Measurements from ENCODE around the gene ACTL9. TPM values are rescaled to one million over a fixed set of nuclear protein-coding genes. Genes with fewer than 3 reads are reported as not detected.

Gene ACTL9
- total and polyA plus RNA-seq, 10 of the 15 experiments (the other 5 are each of a cell fraction or from before 2014, with no cell fraction given), result not detected

DNA sequence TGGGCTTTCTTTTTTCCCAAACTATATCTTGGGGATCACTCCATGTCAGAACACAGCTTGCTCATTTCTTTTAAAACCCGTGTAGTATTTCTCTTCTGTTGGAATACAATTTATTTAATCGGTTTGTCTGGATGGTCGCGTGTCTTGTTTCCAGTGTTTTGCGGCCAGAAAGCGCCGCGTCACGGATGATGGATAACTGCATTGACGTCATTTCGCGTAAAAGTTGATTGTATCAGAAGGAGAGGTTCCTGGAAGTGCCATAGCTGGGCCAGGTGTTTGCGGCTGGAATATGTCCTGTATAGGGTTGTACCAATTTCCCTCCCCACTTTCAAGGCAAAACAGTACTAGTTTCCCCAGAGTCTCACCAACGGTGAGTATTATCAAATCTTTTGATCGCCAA is 9.7 kb downstream of the ACTL9 start (continued):
- TF ChIP-seq, protein P1, sequence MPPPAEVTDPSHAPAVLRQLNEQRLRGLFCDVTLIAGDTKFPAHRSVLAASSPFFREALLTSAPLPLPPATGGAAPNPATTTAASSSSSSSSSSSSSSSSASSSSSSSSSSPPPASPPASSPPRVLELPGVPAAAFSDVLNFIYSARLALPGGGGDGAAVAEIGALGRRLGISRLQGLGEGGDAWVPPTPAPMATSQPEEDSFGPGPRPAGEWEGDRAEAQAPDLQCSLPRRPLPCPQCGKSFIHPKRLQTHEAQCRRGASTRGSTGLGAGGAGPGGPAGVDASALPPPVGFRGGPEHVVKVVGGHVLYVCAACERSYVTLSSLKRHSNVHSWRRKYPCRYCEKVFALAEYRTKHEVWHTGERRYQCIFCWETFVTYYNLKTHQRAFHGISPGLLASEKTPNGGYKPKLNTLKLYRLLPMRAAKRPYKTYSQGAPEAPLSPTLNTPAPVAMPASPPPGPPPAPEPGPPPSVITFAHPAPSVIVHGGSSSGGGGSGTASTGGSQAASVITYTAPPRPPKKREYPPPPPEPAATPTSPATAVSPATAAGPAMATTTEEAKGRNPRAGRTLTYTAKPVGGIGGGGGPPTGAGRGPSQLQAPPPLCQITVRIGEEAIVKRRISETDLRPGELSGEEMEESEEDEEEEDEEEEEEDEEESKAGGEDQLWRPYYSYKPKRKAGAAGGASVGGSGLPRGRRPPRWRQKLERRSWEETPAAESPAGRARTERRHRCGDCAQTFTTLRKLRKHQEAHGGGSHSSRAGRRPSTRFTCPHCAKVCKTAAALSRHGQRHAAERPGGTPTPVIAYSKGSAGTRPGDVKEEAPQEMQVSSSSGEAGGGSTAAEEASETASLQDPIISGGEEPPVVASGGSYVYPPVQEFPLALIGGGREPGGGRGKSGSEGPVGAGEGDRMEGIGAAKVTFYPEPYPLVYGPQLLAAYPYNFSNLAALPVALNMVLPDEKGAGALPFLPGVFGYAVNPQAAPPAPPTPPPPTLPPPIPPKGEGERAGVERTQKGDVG (CRISPR knock-in tag; IDR thresholded peaks at IDR 0.05), result no peak
- TF ChIP-seq SIX5 (IDR thresholded peaks at IDR 0.05; ENCODE audit: low read depth, low read length, severe bottlenecking), result no peak
- TF ChIP-seq EZH2 (IDR thresholded peaks at IDR 0.05; ENCODE audit: borderline replicate concordance, control insufficient read depth, low read depth, low read length), result no peak
- no peak for TF ChIP-seq ZZZ3 (IDR thresholded peaks at IDR 0.05; ENCODE audit: control insufficient read depth, insufficient read length, low read depth)
- TF ChIP-seq NFYA (IDR thresholded peaks at IDR 0.05; ENCODE audit: borderline replicate concordance, low read depth, low read length), result no peak
- no peak for TF ChIP-seq WRNIP1 (IDR thresholded peaks at IDR 0.05; ENCODE audit: borderline replicate concordance, low read depth, low read length)
- no peak for TF ChIP-seq PML (IDR thresholded peaks at IDR 0.05; ENCODE audit: low read length)
- no peak for TF ChIP-seq IRF3 (IDR thresholded peaks at IDR 0.05)

DNA sequence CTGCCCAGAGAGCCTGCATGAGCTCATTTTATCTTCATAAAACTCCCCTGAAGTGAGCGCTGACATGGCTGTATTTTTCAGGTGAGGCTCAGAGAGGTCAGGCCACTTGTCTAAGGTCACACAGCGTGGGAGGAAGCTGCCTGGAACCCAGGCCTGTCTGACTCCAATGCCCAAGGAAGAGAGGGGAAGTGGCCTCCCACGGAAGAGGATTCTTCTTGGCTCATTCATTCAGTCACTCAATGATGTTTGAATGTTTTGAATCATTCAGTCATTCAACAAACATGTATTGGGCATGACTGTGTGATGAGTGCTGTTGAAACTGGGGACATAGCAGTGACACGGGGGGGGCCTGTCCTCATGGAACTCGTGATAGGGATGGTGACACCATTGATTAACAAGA is 12.0 kb downstream of the ACTL9 start:
- Histone ChIP-seq H3K27me3 (replicated peaks in 1 of 2; ENCODE audit: control insufficient read depth in 2 of 2, insufficient read depth in 2 of 2, low read length in 1 of 2) (no peaks in the 10 kb centered on the region), H3K9ac (ENCODE audit: control insufficient read depth, insufficient read depth, low read length) (no peak overlapping the region), H3K4me3 (no peak overlapping the region), H2AFZ (ENCODE audit: control insufficient read depth, low read depth, low read length) (no peak overlapping the region), H3K4me1 (ENCODE audit: control insufficient read depth, insufficient read depth, low read length) (no peaks in the 10 kb centered on the region), H3K36me3 (ENCODE audit: control insufficient read depth in 2 of 2, insufficient read depth in 2 of 2, low read length in 1 of 2) (no peaks in the 10 kb centered on the region), H4K20me1 (ENCODE audit: control insufficient read depth, insufficient read depth) (no peaks in the 10 kb centered on the region), H3K79me2 (ENCODE audit: control insufficient read depth, insufficient read depth, low read length) (no peaks in the 10 kb centered on the region), H3K27ac (ENCODE audit: control insufficient read depth, insufficient read depth) (no peak overlapping the region), H3K4me2 (ENCODE audit: control insufficient read depth, insufficient read depth) (no peak overlapping the region), H3K9me3 (replicated peaks; ENCODE audit: control insufficient read depth, insufficient read depth, low read length) (no peaks in the 10 kb centered on the region; the same call in 2 of the 3 replicates)
- intact Hi-C loops (cut with micrococcal nuclease; ENCODE audit: unreplicated experiment) (no loop called here), in situ Hi-C loops (cut with MboI) (no loop called here)
- POLR2A ChIA-PET, result no interaction called here
- RAD21 ChIA-PET (ENCODE audit: unreplicated experiment), result interaction anchor here (1.2 to 1.5 kb wide), 2 partner anchors 32 to 33 kb away, joined by 3 to 4 read pairs; no protein-coding TSS in a partner anchor
- CTCF ChIA-PET, result no interaction called here
- ATAC-seq (no peak), FAIRE-seq (no peak), DNase-seq (ENCODE audit: low read depth, low spot score) (no peak)
- TF ChIP-seq MYB (IDR thresholded peaks at IDR 0.05; ENCODE audit: borderline replicate concordance, low read depth, low read length) (no peak), NBN (IDR thresholded peaks at IDR 0.05) (no peak), CEBPB (IDR thresholded peaks at IDR 0.05; ENCODE audit: borderline replicate concordance in 1 of 2, low read depth in 2 of 2, low read length in 2 of 2) (no peak), SIX5 (IDR thresholded peaks at IDR 0.05; ENCODE audit: low read depth, low read length, severe bottlenecking) (no peak), NKRF (conservative IDR thresholded peaks at IDR 0.05) (no peak), ESRRA (IDR thresholded peaks at IDR 0.05; ENCODE audit: low read length) (no peak), NFYB (IDR thresholded peaks at IDR 0.05; ENCODE audit: insufficient read depth, low read depth, low read length) (no peak), IRF3 (IDR thresholded peaks at IDR 0.05) (no peak)
- WGBS (ENCODE audit: insufficient coverage, insufficient replicate concordance, low lambda C conversion rate, missing lambda C conversion rate), result 10% methylated on average over 5 of the region's 5 CpGs
- BruUV-seq (replicated peaks), result no TSS peak
- SMC1A ChIA-PET (ENCODE audit: uncharacterized antibody, unreplicated experiment), result interaction anchor here (0.6 kb wide), 1 partner anchor 32 kb away, joined by 3 read pairs; no protein-coding TSS in a partner anchor

Measured in GM12878 (cell line).